Anterior cingulate cortex (tissue), 58 donors: ENCODE measurements around the gene ERBB2.
"Not testable (repeated sequence)": the region's sequence is repeated elsewhere in the genome, so short reads cannot be mapped to it uniquely, and the experiment has no call there.

Experiments
- DNase-seq, 58 donors: peaks; one replicate each; lab custom pipeline; 2025; lab: John Stamatoyannopoulos, UW

The ERBB2 gene

GRCh38 chr17:39754958-39755553 lies 55.2 kb downstream of the ERBB2 start:
- DNase-seq, result peak in 2 of 58 donors; percentile 21 to 35

GRCh38 chr17:39755554-39756379 lies 55.9 kb downstream of the ERBB2 start:
- no peak for DNase-seq

- no peak for DNase-seq
Measured at GRCh38 chr17:39756380-39757079, 56.7 kb downstream of the ERBB2 start.

- DNase-seq, result no peak
Measured at GRCh38 chr17:39757176-39757662, 57.4 kb downstream of the ERBB2 start.

- no peak for DNase-seq
Measured at GRCh38 chr17:39757931-39758873, 58.3 kb downstream of the ERBB2 start.

GRCh38 chr17:39759204-39759603 lies 59.3 kb downstream of the ERBB2 start:
- no peak for DNase-seq

- no peak for DNase-seq
Measured at GRCh38 chr17:39761861-39762496, 62.1 kb downstream of the ERBB2 start.

- DNase-seq, result peak in 1 of 58 donors; percentile 17
Measured at GRCh38 chr17:39763051-39763820, 63.4 kb downstream of the ERBB2 start.

GRCh38 chr17:39764171-39764570 lies 64.3 kb downstream of the ERBB2 start:
- DNase-seq, result not testable (repeated sequence)

- no peak for DNase-seq
Measured at GRCh38 chr17:39765175-39765574, 65.3 kb downstream of the ERBB2 start.

- DNase-seq, result no peak
Measured at GRCh38 chr17:39765766-39766165, 65.9 kb downstream of the ERBB2 start.

GRCh38 chr17:39767147-39767546 lies 67.3 kb downstream of the ERBB2 start:
- DNase-seq, result no peak

- peak in 2 of 58 donors; percentile 9 to 54 for DNase-seq
Measured at GRCh38 chr17:39769974-39770587, 70.2 kb downstream of the ERBB2 start.

GRCh38 chr17:39772415-39772814 lies 72.6 kb downstream of the ERBB2 start:
- peak in 15 of 58 donors; percentile 4 to 72 (median 20) for DNase-seq

GRCh38 chr17:39772987-39773934 lies 73.4 kb downstream of the ERBB2 start:
- no peak for DNase-seq

- no peak for DNase-seq
Measured at GRCh38 chr17:39774047-39774446, 74.2 kb downstream of the ERBB2 start.

GRCh38 chr17:39775031-39775430 lies 75.2 kb downstream of the ERBB2 start:
- no peak for DNase-seq
